HG03342 (cell line): ENCODE data around the gene APBA2.
"Not testable (repeated sequence)": the region's sequence is repeated elsewhere in the genome, so short reads cannot be mapped to it uniquely, and the experiment has no call there.

Source experiments
- ATAC-seq: cut with Tn5 transposase; IDR thresholded peaks from one replicate; pipeline ENCODE4 v1.9.1; 2021; ENCODE audit warnings: mild to moderate bottlenecking, moderate library complexity; ENCODE audit not compliant: unreplicated experiment

Gene APBA2

DNA sequence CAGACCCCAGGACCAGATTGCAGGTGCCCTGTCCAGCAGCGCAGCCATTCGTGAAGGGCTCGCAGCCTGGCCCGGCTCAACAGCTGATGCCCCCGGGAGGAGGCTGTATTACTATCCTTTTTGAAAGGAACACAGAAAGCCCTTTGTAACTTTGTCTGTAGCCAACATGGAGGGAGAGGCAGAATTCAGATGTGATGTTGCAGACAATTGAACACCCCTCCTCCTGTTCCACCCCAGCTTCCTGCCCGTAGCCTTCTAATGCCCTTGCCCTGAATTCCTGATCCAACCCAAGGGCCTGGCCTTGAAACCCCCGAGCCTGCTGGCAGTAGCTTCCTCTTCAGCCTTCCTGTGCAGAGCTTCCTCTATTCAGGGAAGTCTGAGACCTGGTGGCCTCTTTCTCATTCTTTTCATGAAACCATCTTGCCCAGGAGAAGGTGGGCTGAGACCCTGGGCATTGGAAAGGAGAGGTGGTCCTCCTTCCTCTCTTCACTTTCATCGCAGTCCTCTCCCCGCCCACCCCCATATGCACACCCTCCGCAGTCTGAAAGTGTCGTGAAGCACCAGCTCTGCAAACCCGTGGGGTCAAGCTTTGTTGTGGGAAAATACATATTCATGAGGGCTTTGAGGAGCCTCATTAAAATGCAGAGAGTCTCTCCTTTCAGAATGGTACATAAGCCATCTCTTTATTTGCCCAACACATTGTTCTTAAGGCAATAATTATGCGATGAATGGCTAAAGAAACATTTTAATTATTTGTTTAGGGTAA lies 109.2 kb downstream of the APBA2 start:
- ATAC-seq = no peak

DNA sequence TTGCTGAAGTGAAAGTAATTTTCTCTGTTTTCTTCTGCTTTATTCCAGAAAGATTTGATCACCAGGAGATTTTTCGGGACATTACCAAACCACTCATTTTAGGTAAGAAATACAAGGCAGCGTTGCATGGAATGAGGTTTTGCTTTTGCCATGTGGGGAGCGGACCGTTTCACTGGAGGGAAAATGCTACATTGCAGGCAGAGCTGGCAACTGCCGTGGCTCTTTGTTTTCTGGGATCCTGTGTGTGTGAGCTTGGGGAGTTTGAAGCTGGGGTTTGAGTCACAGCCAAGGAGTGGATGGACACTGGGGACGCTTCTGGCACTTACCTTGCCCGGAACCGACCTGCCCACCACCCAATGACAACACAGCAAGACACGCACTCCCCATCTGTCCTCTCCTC lies 109.9 kb downstream of the APBA2 start:
- ATAC-seq = no peak

- ATAC-seq = no peak
Measured at GRCh38 chr15:28996289-28996688, 110.5 kb downstream of the APBA2 start.

- no peak for ATAC-seq
Measured at GRCh38 chr15:28996953-28997352, 111.2 kb downstream of the APBA2 start.

- no peak for ATAC-seq
Measured at GRCh38 chr15:28997791-28998190, 112.0 kb downstream of the APBA2 start.

DNA sequence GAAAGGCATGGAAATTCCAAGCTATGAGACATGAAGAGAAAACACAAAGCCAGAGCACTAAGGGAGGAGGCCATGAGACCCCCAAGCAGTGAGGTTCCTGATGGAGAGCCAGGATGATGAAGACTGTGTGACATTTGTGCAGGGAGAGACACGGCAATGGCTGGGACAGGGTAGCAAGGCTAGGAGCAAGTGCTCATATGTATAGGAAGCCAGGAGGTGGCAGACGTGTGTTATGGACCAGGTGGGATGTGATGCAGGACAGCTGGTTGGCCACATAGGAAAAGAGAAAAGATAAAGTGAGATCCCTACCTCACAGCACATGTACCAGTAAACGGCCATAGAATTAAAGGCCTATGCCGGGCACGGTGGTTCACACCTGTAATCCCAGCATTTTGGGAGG lies 112.7 kb downstream of the APBA2 start:
- no peak for ATAC-seq

DNA sequence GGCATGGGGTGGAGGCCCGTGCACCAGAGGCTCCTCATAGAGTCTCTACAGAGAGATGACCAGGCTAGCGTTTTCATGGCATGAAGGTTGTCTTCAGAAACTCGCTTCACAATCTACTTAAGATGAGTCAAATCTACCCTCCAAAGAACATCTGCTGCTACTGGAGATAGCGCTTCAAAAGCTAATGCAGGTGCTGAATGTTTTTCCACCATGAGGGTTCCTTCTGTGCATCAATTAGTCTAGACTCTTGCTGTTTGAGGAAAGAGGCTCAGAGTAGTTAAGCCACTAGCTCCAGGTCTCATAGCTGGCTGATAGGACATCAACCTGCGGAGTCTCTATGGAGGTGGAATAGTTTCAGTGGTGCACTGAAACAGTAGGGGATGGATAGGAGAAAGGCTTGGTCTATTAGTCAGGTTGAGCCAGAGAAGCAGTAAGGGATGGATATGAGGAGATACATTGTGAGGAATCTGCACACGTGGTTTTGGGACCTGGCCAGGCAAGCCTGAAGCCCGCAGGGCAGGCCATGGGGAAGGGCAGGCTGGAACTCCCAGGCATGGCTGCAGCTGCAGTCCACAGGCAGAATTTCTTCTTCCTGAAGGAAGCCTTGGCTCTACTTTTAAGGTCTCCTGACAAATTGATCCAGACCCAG lies 117.5 kb downstream of the APBA2 start:
- ATAC-seq = no peak

- no peak for ATAC-seq
Measured at GRCh38 chr15:29003840-29004233, 118.1 kb downstream of the APBA2 start.

GRCh38 chr15:29005931-29006330 lies 120.2 kb downstream of the APBA2 start:
- no peak for ATAC-seq

DNA sequence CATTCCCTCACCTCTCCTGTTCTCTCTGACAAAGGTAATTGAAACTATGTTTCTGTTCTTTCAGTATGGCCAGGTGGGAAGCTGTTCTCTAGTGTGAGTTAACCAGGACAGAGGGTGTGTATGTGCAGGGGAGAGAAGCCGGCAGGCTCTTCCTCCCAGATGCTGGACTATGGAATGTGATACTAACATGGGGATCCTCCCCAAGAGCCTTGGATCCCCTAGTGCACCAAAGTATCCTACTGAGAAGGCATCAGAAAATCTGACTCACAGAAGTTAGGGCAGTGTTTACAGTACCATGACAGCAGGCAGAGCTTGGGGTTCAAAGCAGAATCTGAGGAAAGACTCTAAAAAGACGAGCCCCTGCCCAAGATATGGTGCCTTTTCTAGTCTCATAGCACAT lies 123.1 kb downstream of the APBA2 start:
- no peak for ATAC-seq

- ATAC-seq = no peak
Measured at GRCh38 chr15:29012097-29012496, 126.3 kb downstream of the APBA2 start.

DNA sequence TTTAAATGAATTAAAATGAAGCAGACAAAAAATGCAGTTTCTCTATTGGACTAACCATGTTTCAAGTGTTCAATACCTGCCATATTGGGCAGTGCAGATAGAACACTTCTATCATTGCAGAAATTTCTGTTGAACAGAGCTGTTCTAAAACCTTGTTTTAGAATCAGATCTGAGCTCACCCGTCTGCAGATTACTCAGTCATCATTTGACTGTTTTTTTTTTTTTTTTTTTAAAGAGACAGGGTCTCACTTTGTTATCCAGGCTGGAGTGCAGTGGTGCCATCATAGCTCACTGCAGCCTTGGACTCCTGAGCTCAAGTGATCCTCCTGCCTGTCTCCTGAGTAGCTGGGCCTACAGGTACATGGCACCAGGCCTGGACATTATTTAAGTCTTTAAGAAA lies 128.7 kb downstream of the APBA2 start:
- no peak for ATAC-seq

- ATAC-seq = no peak
Measured at GRCh38 chr15:29016518-29016917, 130.7 kb downstream of the APBA2 start.

DNA sequence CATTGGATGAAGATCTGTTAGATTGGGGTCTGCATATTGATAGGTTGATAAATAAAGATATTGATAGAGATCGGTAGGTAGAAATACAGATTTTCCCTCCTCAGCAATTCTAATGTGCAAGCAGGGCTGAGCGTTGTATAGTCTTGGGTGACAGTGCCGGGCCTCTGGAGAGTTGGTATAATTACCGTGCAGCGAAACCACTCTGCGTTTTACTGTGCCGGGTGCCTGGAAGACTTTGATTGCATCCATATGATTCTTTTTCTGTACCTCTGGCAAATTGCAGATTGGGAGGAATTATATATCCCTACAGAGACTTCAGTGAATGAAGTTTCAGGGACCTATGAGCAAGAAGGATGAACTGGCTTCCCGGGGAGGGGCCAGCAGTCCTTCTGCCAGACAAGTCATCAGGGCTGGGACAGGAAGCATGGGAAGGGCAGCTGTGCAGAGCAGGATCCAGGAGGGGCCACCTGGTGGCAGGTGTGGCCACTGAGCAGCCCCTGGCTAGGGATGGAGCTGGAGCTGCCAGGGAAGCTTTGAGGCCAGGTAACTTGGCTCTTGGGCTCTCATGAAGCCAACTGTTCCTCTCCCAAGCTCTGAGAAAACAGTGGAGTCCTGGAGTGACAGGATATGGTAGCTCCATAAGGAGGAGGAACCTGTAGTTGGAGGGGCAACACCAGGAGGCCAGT lies 132.5 kb downstream of the APBA2 start:
- no peak for ATAC-seq

- ATAC-seq = no peak
Measured at GRCh38 chr15:29018995-29019976, 133.5 kb downstream of the APBA2 start.

GRCh38 chr15:29021857-29022256 lies 136.1 kb downstream of the APBA2 start:
- ATAC-seq = no peak

DNA sequence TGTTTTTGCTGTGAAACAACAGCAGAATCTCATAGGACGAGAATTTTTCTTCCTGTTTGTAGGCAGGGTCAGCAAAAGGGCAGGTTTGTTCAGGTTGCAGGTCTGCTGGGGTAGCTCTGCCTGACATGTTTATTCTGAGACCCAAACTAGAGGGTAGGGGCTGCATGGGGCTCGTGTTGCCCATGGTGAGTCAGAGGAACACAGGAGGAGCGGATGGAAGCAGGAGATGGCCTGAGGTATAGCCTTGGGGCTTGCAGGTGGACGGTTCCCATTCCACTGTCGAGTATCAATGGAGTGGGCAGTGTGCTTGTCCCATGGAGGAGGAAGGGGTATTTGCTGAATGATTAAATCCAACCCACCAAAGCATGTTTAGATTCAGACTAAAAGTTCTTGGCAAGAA lies 138.9 kb downstream of the APBA2 start:
- ATAC-seq = no peak

- ATAC-seq = not testable (repeated sequence)
Measured at GRCh38 chr15:29025411-29025810, 139.6 kb downstream of the APBA2 start.

DNA sequence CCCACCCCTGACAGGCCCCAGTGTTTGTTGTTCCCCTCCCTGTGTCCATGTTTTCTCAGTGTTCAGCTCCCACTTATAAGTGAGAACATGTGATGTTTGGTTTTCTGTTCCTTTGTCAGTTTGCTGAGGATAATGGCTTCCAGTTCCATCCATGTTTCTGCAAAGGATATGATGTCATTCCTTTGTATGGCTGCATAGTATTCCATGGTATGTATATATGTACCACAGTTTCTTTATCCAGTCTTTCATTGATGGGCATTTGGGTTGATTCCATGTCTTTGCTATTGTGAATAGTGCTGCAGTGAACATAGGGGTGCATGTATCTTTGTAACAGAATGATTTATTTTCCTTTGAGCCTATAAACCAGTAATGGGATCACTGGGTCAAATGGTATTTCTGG lies 142.4 kb downstream of the APBA2 start:
- not testable (repeated sequence) for ATAC-seq

GRCh38 chr15:29029651-29030195 lies 143.9 kb downstream of the APBA2 start:
- no peak for ATAC-seq
